ENCODE measurements around the gene PAM.

- TF ChIP-seq CTCF (IDR thresholded peaks at IDR 0.05) (no peak), POLR2AphosphoS5 (IDR thresholded peaks at IDR 0.05; ENCODE audit: low read depth, low read length) (no peak), REST (IDR thresholded peaks at IDR 0.05; ENCODE audit: insufficient read depth in 1 of 2, low read depth in 2 of 2, low read length in 1 of 2) (no peak), TCF7L2 (IDR thresholded peaks at IDR 0.05; ENCODE audit: low read depth, low read length) (no peak), SIN3A (IDR thresholded peaks at IDR 0.05; ENCODE audit: borderline replicate concordance, insufficient read depth, low read depth, low read length) (no peak)
Observed at GRCh38 chr5:102777099-102777498, 22.0 kb downstream of the PAM start.

Measured in Panc1 (cell line).